Measurements from ENCODE around the gene RNASE13.
"Not testable (repeated sequence)": the region's sequence is repeated elsewhere in the genome, so short reads cannot be mapped to it uniquely, and the experiment has no call there.

The RNASE13 gene

GRCh38 chr14:21040941-21041340 is 6.3 kb upstream of the RNASE13 start:
- not testable (repeated sequence) for DNase-seq

GRCh38 chr14:21040370-21040925 is 5.8 kb upstream of the RNASE13 start:
- no peak for DNase-seq

GRCh38 chr14:21039585-21040369 is 5.2 kb upstream of the RNASE13 start:
- DNase-seq = peak; percentile 62

- peak; percentile 24 for DNase-seq
Observed at GRCh38 chr14:21038441-21039422, 4.1 kb upstream of the RNASE13 start.

- DNase-seq = no peak
Observed at GRCh38 chr14:21037156-21037555, 2.5 kb upstream of the RNASE13 start.

GRCh38 chr14:21036751-21037150 is 2.1 kb upstream of the RNASE13 start:
- no peak for DNase-seq

- no peak for DNase-seq
Observed at GRCh38 chr14:21033133-21033698, 1.4 kb downstream of the RNASE13 start.

GRCh38 chr14:21032326-21033132 is 2.1 kb downstream of the RNASE13 start:
- DNase-seq = no peak

GRCh38 chr14:21030531-21030930 is 4.1 kb downstream of the RNASE13 start:
- DNase-seq = no peak

GRCh38 chr14:21029917-21030316 is 4.7 kb downstream of the RNASE13 start, which contains the start of gene TPPP2:
Gene TPPP2, plus strand, starts transcription at chr14:21030217. Its CDS starts 365 bp downstream, at chr14:21030582.
- no peak for DNase-seq

- DNase-seq = no peak
Observed at GRCh38 chr14:21026988-21027315, 7.7 kb downstream of the RNASE13 start.

- no peak for DNase-seq
Observed at GRCh38 chr14:21026274-21026987, 8.2 kb downstream of the RNASE13 start.

- no peak for DNase-seq
Observed at GRCh38 chr14:21025371-21026273, 9.0 kb downstream of the RNASE13 start.

GRCh38 chr14:21024585-21025370 is 9.8 kb downstream of the RNASE13 start, which contains the start of gene NDRG2:
Gene NDRG2, minus strand, starts transcription at chr14:21025061. Its CDS starts 1,746 bp downstream, at chr14:21023315.
- peak; percentile 36 for DNase-seq

GRCh38 chr14:21023817-21024584 is 10.6 kb downstream of the RNASE13 start:
- DNase-seq = no peak

- DNase-seq = no peak
Observed at GRCh38 chr14:21023174-21023573, 11.4 kb downstream of the RNASE13 start.

- no peak for DNase-seq
Observed at GRCh38 chr14:21022686-21023085, 11.9 kb downstream of the RNASE13 start.

- DNase-seq = no peak
Observed at GRCh38 chr14:21020977-21021545, 13.5 kb downstream of the RNASE13 start.
